Sigmoid colon (tissue), 7 donors: ENCODE results near the gene TRIM39. TPM values are rescaled to one million over a fixed set of nuclear protein-coding genes. Genes with fewer than 3 reads are reported as not detected.

Source experiments
- DNase-seq: peaks from one replicate; pipeline ENCODE4 v3.0.0-alpha.2; 2019
- H3K27ac ChIP-seq, 4 donors: fragments of 200-600 bp; sonication (generic); one replicate each; pipeline ENCODE4 v1.5.1; 2016 to 2019; ENCODE audit warnings: mild to moderate bottlenecking in 1 of 4
- H3K27me3 ChIP-seq, 3 donors: fragments of 200-600 bp; sonication (generic); one replicate each; pipeline ENCODE4 v1.5.1; 2019; ENCODE audit warnings: mild to moderate bottlenecking in 1 of 3
- H3K36me3 ChIP-seq, 4 donors: fragments of 200-600 bp; sonication (generic); one replicate each; pipeline ENCODE4 v1.5.1; 2016 to 2019
- H3K4me1 ChIP-seq, 4 donors: fragments of 200-600 bp; sonication (generic); one replicate each; pipeline ENCODE4 v1.5.1; 2017 to 2019
- H3K4me3 ChIP-seq, 4 donors: fragments of 200-600 bp; sonication (generic); one replicate each; pipeline ENCODE4 v1.5.1; 2017 to 2019; ENCODE audit warnings: mild to moderate bottlenecking in 2 of 4, moderate library complexity in 1 of 4
- H3K9me3 ChIP-seq, 4 donors: fragments of 200-600 bp in 3 of 4; sonication (generic) in 3 of 4; one replicate each; pipeline versions ENCODE4 v1.5.1 to v1.6.1; 2013 to 2019
- EP300 ChIP-seq, 4 donors: sonication (generic); formaldehyde crosslinking; IDR thresholded peaks; one replicate each; pipeline ENCODE4 v1.6.1; 2017; ENCODE audit warnings: antibody characterized with exemption in 4 of 4
- POLR2A ChIP-seq, 2 donors: fragments of 450-650 bp; IDR thresholded peaks; one replicate each; pipeline ENCODE4 v1.6.1; 2016; ENCODE audit warnings: antibody characterized with exemption in 2 of 2, mild to moderate bottlenecking in 2 of 2, moderate library complexity in 2 of 2
- POLR2AphosphoS5 ChIP-seq, 4 donors: sonication (generic); formaldehyde crosslinking; IDR thresholded peaks; one replicate each; pipeline ENCODE4 v1.6.1; 2017; ENCODE audit warnings: antibody characterized with exemption in 4 of 4
- WGBS, 2 donors: extraction: QIAGEN DNeasy Blood & Tissue Kit; methylation state at CpG; one replicate each; pipeline ENCODE4 v1.1.7; 2013; 5-methylcytosine and 5-hydroxymethylcytosine counted together
- intact Hi-C: fragments of 100-400 bp; cut with DNase I; formaldehyde crosslinking; loops from one replicate; pipeline ENCODE4 v1.15.1; 2023
- polyA plus RNA-seq, 3 donors: library from polyadenylated mRNA; stranded (reverse); fragments of 200-250 nt; gene quantifications; one replicate each; pipeline ENCODE4 v1.2.3, GENCODE V29; 2013
- total RNA-seq, 4 donors: library from RNA; depleted of rRNA; stranded (reverse); fragments of >200 nt; gene quantifications; one replicate each; pipeline ENCODE4 v1.1.0, GENCODE V29; 2016
- TF ChIP-seq, protein P1 (sequence below), 4 experiments: fragments of 450-650 bp in 3 of 4; fragments of 200-600 bp in 1 of 4; IDR thresholded peaks; one replicate each; pipeline ENCODE4 v1.5.1; 2016 to 2019; ENCODE audit warnings: antibody characterized with exemption in 4 of 4, mild to moderate bottlenecking in 3 of 4, moderate library complexity in 2 of 4
- donor health status: healthy with polysubstance abuse.
- donor health status: Bipolar disorder and iron deficiency.
- donor health status: healthy.

TRIM39 gene
- total and polyA plus RNA-seq, 7 donors: 5.1 to 23.2 (median 11.9) TPM

- intact Hi-C loops: loop anchor here (5.0 to 10.0 kb wide), 3 partner anchors 137 to 244 kb away; partner anchors contain the start of gene TRIM26
- WGBS, 2 donors: 78 to 89% methylated on average over 3 of the region's 3 CpGs
These were observed 22.2 kb downstream of the TRIM39 start for GRCh38 chr6:30348957-30349356.

GRCh38 chr6:30349421-30350177 is 22.9 kb downstream of the TRIM39 start:
- H3K27me3 ChIP-seq: no peaks in the 10 kb centered on the region
- H3K36me3 ChIP-seq: peaks cover 0 to 16% (median 3%) of the 10 kb centered on the region in 4 donors
- peaks cover 0 to 12% (median 9%) of the 10 kb centered on the region in 4 donors for H3K4me1 ChIP-seq
- no peak overlapping the region for H3K4me3 ChIP-seq
- no peak for DNase-seq
- TF ChIP-seq POLR2AphosphoS5 (IDR thresholded peaks at IDR 0.05): no peak
- TF ChIP-seq EP300 (IDR thresholded peaks at IDR 0.05): no peak
- TF ChIP-seq, protein P1, sequence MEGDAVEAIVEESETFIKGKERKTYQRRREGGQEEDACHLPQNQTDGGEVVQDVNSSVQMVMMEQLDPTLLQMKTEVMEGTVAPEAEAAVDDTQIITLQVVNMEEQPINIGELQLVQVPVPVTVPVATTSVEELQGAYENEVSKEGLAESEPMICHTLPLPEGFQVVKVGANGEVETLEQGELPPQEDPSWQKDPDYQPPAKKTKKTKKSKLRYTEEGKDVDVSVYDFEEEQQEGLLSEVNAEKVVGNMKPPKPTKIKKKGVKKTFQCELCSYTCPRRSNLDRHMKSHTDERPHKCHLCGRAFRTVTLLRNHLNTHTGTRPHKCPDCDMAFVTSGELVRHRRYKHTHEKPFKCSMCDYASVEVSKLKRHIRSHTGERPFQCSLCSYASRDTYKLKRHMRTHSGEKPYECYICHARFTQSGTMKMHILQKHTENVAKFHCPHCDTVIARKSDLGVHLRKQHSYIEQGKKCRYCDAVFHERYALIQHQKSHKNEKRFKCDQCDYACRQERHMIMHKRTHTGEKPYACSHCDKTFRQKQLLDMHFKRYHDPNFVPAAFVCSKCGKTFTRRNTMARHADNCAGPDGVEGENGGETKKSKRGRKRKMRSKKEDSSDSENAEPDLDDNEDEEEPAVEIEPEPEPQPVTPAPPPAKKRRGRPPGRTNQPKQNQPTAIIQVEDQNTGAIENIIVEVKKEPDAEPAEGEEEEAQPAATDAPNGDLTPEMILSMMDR (IDR thresholded peaks at IDR 0.05): no peak
- TF ChIP-seq POLR2A (IDR thresholded peaks at IDR 0.05): no peak
- 70 to 71% methylated on average over 3 of the region's 3 CpGs for WGBS, 2 donors
- no peak overlapping the region for H3K27ac ChIP-seq
- intact Hi-C loops: loop anchor here (5.0 to 10.0 kb wide), 3 partner anchors 137 to 245 kb away; partner anchors contain the start of gene TRIM26
- no peaks in the 10 kb centered on the region for H3K9me3 ChIP-seq

More at GRCh38 chr6:30348957-30349356, 22.2 kb downstream of the TRIM39 start:
- TF ChIP-seq, protein P1 (IDR thresholded peaks at IDR 0.05): no peak
- TF ChIP-seq POLR2A (IDR thresholded peaks at IDR 0.05) (no peak), POLR2AphosphoS5 (IDR thresholded peaks at IDR 0.05) (no peak)
- H3K4me1 ChIP-seq: peaks cover 0 to 15% (median 10%) of the 10 kb centered on the region in 4 donors
- no peak overlapping the region for H3K27ac ChIP-seq
- peaks cover 0 to 16% (median 3%) of the 10 kb centered on the region in 4 donors for H3K36me3 ChIP-seq
- DNase-seq: no peak
- H3K9me3 ChIP-seq: no peaks in the 10 kb centered on the region
- H3K4me3 ChIP-seq: no peak overlapping the region
- H3K27me3 ChIP-seq: no peaks in the 10 kb centered on the region

DNA sequence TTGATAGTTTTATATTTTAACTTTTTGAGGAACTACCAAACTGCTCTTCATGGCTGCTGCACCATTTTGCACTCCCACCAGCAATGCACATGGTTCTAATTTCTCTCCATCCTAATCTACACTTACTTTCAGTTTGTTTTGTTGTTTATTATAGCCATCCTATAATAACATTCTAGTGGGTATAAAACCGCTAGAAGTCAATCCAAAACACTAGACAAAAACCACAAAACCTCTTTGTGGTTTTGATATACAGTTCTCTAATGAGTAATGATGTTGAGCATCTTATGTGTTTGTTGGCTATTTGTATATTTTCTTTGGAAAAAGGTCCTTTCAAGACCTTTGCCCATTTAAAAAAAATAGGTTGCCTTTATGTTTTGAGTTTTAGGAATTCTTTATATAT is 23.8 kb downstream of the TRIM39 start:
- WGBS, 2 donors: 36 to 55% methylated on average over 1 of the region's 1 CpG
- no peak for DNase-seq
- H3K27me3 ChIP-seq: no peaks in the 10 kb centered on the region
- no peaks in the 10 kb centered on the region for H3K9me3 ChIP-seq
- intact Hi-C loops: no loop called here
- TF ChIP-seq, protein P1 (IDR thresholded peaks at IDR 0.05): no peak
- TF ChIP-seq POLR2A (IDR thresholded peaks at IDR 0.05): no peak
- TF ChIP-seq EP300 (IDR thresholded peaks at IDR 0.05): no peak
- TF ChIP-seq POLR2AphosphoS5 (IDR thresholded peaks at IDR 0.05): no peak
- H3K36me3 ChIP-seq: peaks cover 0 to 16% (median 3%) of the 10 kb centered on the region in 4 donors
- no peak overlapping the region for H3K27ac ChIP-seq
- peaks cover 0 to 9% (median 7%) of the 10 kb centered on the region in 4 donors for H3K4me1 ChIP-seq
- no peak overlapping the region for H3K4me3 ChIP-seq

DNA sequence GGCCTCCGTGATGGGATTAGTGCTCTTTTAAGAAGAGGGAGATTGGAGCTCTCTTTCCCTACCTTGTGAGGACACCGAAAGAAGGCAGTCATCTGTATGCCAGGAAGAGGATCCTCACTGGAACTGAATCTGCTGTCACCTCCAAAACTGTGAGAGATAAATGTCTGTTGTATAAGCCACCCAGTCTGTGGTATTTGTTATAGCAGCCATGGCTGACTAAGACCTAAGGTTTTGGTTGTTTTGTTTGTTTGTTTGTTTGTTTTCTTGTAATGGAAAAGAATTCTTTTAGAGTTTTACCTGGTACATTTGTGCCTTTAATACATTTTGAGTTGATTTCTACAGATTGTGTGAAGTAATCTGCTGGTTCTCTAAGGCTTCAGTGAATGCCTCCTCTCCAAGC is 25.8 kb downstream of the TRIM39 start:
- no peak for TF ChIP-seq EP300 (IDR thresholded peaks at IDR 0.05)
- TF ChIP-seq, protein P1 (IDR thresholded peaks at IDR 0.05): no peak
- TF ChIP-seq POLR2AphosphoS5 (IDR thresholded peaks at IDR 0.05): no peak
- TF ChIP-seq POLR2A (IDR thresholded peaks at IDR 0.05): no peak
- WGBS, 2 donors: 89 to 94% methylated on average over 2 of the region's 2 CpGs
- H3K27ac ChIP-seq: no peak overlapping the region

More for the DNA sequence above, 25.8 kb downstream of the TRIM39 start:
- no peak for DNase-seq
- intact Hi-C loops: no loop called here
- no peak overlapping the region for H3K4me3 ChIP-seq
- H3K36me3 ChIP-seq: peaks cover 0 to 3% (median 0%) of the 10 kb centered on the region in 4 donors
- peaks cover 0 to 11% (median 3%) of the 10 kb centered on the region in 4 donors for H3K4me1 ChIP-seq
- peaks cover 0 to under 1% (median 0%) of the 10 kb centered on the region in 3 donors for H3K27me3 ChIP-seq
- no peaks in the 10 kb centered on the region for H3K9me3 ChIP-seq
